Gastroesophageal sphincter (tissue), 4 donors: ENCODE measurements around the gene CSNK1G1. TPM values are rescaled to one million over a fixed set of nuclear protein-coding genes. Genes with fewer than 3 reads are reported as not detected.

Source experiments
- ATAC-seq: fragments of 150-250 bp; one replicate; pipeline ENCODE4 v1.9.1; 2016; ENCODE audit warnings: mild to moderate bottlenecking, moderate library complexity
- H3K27ac ChIP-seq, 4 donors: fragments of 200-600 bp; sonication (generic) in 3 of 4; 1 replicate in 3 of 4; 2 replicates in 1 of 4; pipeline ENCODE4 v1.5.1; 2016 to 2019
- H3K27me3 ChIP-seq: fragments of 200-600 bp; sonication (generic); one replicate; pipeline ENCODE4 v1.5.1; 2019
- H3K36me3 ChIP-seq, 2 donors: fragments of 200-600 bp; sonication (generic); one replicate each; pipeline ENCODE4 v1.5.1; 2019; ENCODE audit warnings: control low read depth in 1 of 2
- H3K4me1 ChIP-seq, 3 donors: fragments of 200-600 bp; sonication (generic); 1 replicate in 2 of 3; 2 replicates in 1 of 3; pipeline ENCODE4 v1.5.1; 2016 to 2019; ENCODE audit warnings: control low read depth in 2 of 3
- H3K4me3 ChIP-seq, 2 donors: fragments of 200-600 bp; sonication (generic); one replicate each; pipeline ENCODE4 v1.5.1; 2019; ENCODE audit warnings: mild to moderate bottlenecking in 1 of 2, moderate library complexity in 1 of 2
- H3K9me3 ChIP-seq, 3 donors: fragments of 200-600 bp; sonication (generic); one replicate each; pipeline ENCODE4 v1.5.1; 2017 to 2019; ENCODE audit warnings: control low read depth in 2 of 3
- EP300 ChIP-seq: sonication (generic); formaldehyde crosslinking; IDR thresholded peaks from one replicate; pipeline ENCODE4 v1.6.1; 2017; ENCODE audit warnings: antibody characterized with exemption, mild to moderate bottlenecking
- POLR2A ChIP-seq, 2 donors: fragments of 450-650 bp; IDR thresholded peaks; one replicate each; pipeline ENCODE4 v1.6.1; 2017; ENCODE audit warnings: antibody characterized with exemption in 2 of 2, mild to moderate bottlenecking in 2 of 2, moderate library complexity in 1 of 2
- POLR2AphosphoS5 ChIP-seq: sonication (generic); formaldehyde crosslinking; IDR thresholded peaks from one replicate; pipeline ENCODE4 v1.6.1; 2017; ENCODE audit warnings: antibody characterized with exemption
- WGBS, 2 donors: methylation state at CpG; one replicate each; pipeline ENCODE4 v1.1.5; 2018; ENCODE audit warnings: low coverage in 1 of 2; 5-methylcytosine and 5-hydroxymethylcytosine counted together
- total RNA-seq, 4 donors: library from RNA; depleted of rRNA; stranded (reverse); fragments of >200 nt; gene quantifications; one replicate each; pipeline ENCODE4 v1.1.0, GENCODE V29; 2016
- TF ChIP-seq, protein P1 (sequence below), 4 experiments: fragments of 200-600 bp in 2 of 4; fragments of 450-650 bp in 2 of 4; sonication (generic) in 1 of 4; IDR thresholded peaks; one replicate each; pipeline ENCODE4 v1.5.1; 2017 to 2019; ENCODE audit warnings: antibody characterized with exemption in 4 of 4, mild to moderate bottlenecking in 2 of 4, moderate library complexity in 2 of 4

The CSNK1G1 gene
- total RNA-seq, 4 donors from 2014 or later: 9.2 to 67.0 (median 11.9) TPM

DNA sequence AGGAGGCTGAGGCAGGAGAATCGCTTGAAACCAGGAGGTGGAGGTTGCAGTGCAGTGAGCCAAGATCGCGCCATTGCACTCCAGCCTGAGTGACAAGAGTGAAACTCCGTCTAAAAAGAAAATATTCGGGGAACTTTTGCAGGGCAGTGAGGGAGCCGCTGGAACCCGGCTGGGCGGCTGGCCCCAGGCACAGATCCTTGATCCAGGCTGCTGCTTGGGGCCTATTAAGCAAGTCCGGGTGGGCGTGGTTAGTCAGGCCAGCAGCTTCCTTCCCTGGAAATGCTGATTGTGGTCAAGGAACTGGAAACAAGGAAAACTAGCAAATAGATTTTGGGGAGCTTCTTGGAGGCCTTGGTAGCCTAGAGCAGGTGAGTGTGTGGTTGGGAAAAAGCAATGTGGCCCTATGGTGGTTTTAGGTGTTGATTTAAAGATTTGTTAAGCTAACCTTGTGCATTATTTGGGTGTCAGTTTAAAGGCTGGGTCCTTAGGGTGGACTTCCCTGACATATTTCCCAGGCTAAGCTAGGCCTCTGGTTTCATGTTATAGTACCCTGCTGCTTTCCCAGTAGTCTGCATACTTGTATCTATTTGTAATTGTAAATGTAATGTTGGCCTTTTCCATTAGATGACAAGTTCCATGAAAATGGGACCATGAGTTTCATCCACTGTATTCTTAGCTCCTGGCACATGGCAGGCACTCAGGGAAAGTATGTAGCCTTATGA, 222.2 kb downstream of the CSNK1G1 start:
- H3K4me3 ChIP-seq: no peak overlapping the region
- peaks cover 0 to 100% of the 10 kb centered on the region in 2 donors for H3K36me3 ChIP-seq
- TF ChIP-seq POLR2AphosphoS5: no peak
- TF ChIP-seq, protein P1, sequence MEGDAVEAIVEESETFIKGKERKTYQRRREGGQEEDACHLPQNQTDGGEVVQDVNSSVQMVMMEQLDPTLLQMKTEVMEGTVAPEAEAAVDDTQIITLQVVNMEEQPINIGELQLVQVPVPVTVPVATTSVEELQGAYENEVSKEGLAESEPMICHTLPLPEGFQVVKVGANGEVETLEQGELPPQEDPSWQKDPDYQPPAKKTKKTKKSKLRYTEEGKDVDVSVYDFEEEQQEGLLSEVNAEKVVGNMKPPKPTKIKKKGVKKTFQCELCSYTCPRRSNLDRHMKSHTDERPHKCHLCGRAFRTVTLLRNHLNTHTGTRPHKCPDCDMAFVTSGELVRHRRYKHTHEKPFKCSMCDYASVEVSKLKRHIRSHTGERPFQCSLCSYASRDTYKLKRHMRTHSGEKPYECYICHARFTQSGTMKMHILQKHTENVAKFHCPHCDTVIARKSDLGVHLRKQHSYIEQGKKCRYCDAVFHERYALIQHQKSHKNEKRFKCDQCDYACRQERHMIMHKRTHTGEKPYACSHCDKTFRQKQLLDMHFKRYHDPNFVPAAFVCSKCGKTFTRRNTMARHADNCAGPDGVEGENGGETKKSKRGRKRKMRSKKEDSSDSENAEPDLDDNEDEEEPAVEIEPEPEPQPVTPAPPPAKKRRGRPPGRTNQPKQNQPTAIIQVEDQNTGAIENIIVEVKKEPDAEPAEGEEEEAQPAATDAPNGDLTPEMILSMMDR (IDR thresholded peaks at IDR 0.05): no peak
- no peak for TF ChIP-seq POLR2A (IDR thresholded peaks at IDR 0.05)
- no peak for TF ChIP-seq EP300
- WGBS, 2 donors: 100% methylated on average over 1 of the region's 10 CpGs; no CpG with 5 or more reads in 1 of the 2 donors
- no peaks in the 10 kb centered on the region for H3K9me3 ChIP-seq
- no peak for ATAC-seq
- H3K27ac ChIP-seq: no peak overlapping the region
- H3K27me3 ChIP-seq: no peaks in the 10 kb centered on the region
- no peaks in the 10 kb centered on the region for H3K4me1 ChIP-seq

DNA sequence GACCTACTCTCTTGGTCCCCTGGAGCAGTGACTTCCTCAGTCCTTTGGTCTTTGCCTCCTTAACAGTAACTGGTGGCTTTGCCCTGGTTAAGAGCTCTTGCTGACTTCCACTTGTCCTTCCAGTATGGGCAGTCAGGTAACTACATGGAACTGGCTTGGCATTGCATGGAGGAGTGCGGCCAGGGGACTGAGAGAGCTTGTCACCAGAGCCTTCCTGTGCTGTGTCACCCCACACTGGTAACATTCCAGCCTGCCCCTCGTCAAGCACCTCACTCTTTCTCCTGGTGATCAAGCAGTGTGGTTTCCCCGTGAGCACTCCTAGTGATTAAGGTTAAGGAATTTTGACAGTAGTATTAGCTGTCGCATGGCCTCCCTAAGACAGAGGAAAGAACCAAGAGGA, 223.8 kb downstream of the CSNK1G1 start:
- ATAC-seq: no peak
- H3K27me3 ChIP-seq: no peaks in the 10 kb centered on the region
- WGBS, 2 donors: 100% methylated on average over 1 of the region's 4 CpGs; no CpG with 5 or more reads in 1 of the 2 donors
- no peak overlapping the region for H3K4me3 ChIP-seq
- no peak for TF ChIP-seq POLR2AphosphoS5
- TF ChIP-seq, protein P1 (IDR thresholded peaks at IDR 0.05): no peak
- no peak for TF ChIP-seq POLR2A (IDR thresholded peaks at IDR 0.05)
- peaks cover 10 to 100% of the 10 kb centered on the region in 2 donors for H3K36me3 ChIP-seq
- no peak overlapping the region for H3K27ac ChIP-seq
- no peaks in the 10 kb centered on the region for H3K9me3 ChIP-seq
- H3K4me1 ChIP-seq: no peaks in the 10 kb centered on the region

DNA sequence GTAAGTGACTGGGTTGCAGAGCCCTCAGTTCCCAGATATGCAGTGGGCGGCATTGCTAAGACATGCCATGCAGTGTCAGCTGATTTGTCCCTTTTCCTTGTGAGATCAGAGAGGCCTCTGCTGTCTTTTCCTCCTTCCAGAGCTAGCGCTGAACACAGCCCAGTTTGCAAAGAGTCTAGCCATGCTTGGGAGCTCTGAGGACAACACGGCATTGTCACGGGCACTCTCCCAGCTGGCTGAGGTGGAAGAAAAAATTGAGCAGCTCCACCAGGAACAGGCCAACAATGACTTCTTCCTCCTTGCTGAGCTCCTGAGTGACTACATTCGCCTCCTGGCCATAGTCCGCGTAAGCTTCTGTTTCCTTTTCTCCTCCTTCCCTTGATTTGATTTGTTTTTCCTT, 224.4 kb downstream of the CSNK1G1 start:
- ATAC-seq: no peak
- no peaks in the 10 kb centered on the region for H3K9me3 ChIP-seq
- no peak overlapping the region for H3K4me3 ChIP-seq
- H3K27ac ChIP-seq: no peak overlapping the region
- TF ChIP-seq POLR2A (IDR thresholded peaks at IDR 0.05) (no peak), EP300 (no peak), POLR2AphosphoS5 (no peak)
- TF ChIP-seq, protein P1 (IDR thresholded peaks at IDR 0.05): no peak
- H3K36me3 ChIP-seq: peaks cover 15 to 100% of the 10 kb centered on the region in 2 donors
- 80 to 81% methylated on average over 5 of the region's 7 CpGs for WGBS, 2 donors
- no peaks in the 10 kb centered on the region for H3K4me1 ChIP-seq
- H3K27me3 ChIP-seq: no peaks in the 10 kb centered on the region

DNA sequence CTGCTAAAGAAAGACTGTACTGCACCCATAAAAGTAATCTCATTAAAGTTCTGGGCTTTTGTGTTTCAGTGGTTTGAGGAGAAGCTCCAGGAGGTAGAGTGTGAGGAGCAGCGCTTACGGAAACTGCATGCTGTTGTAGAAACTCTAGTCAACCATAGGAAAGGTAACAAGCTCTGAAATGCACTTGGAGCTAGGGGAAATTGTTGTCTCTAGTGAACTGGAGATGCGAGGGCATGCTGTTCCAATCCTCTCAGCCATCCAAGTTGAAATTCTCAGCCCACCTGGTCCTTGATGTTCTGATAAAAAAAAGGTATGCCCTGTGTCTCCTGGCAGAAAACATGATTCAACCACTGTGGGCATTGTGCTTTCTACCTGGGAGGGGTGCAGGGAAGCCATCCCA, 225.8 kb downstream of the CSNK1G1 start:
- WGBS, 2 donors: 100% methylated on average over 1 of the region's 3 CpGs; no CpG with 5 or more reads in 1 of the 2 donors
- Histone ChIP-seq H3K36me3 (peaks cover 15 to 99% of the 10 kb centered on the region in 2 donors), H3K27ac (no peak overlapping the region), H3K27me3 (no peaks in the 10 kb centered on the region), H3K4me3 (no peak overlapping the region), H3K9me3 (no peaks in the 10 kb centered on the region), H3K4me1 (no peaks in the 10 kb centered on the region)
- ATAC-seq: no peak
- TF ChIP-seq EP300 (no peak), POLR2A (IDR thresholded peaks at IDR 0.05) (no peak), POLR2AphosphoS5 (no peak)
- TF ChIP-seq, protein P1 (IDR thresholded peaks at IDR 0.05): no peak
